Stimulated activated CD8-positive, alpha-beta memory T cell treated with anti-CD3 and anti-CD28 coated beads, Interleukin-4, amount 100 ng/mL, for 48 hours (primary cell): ENCODE measurements around the gene SMAD7.
"Not testable (repeated sequence)": the region's sequence is repeated elsewhere in the genome, so short reads cannot be mapped to it uniquely, and the experiment has no call there.

Source experiments
- DNase-seq: peaks from one replicate; pipeline ENCODE4 v3.0.0-alpha.2; 2020

The SMAD7 gene

GRCh38 chr18:48874701-48875162, 76.0 kb downstream of the SMAD7 start:
- no peak for DNase-seq

- DNase-seq, result no peak
Observed at GRCh38 chr18:48874233-48874632, 76.5 kb downstream of the SMAD7 start.

- DNase-seq, result no peak
Observed at GRCh38 chr18:48872234-48873145, 78.3 kb downstream of the SMAD7 start.

- DNase-seq, result no peak
Observed at GRCh38 chr18:48871391-48872166, 79.2 kb downstream of the SMAD7 start.

- not testable (repeated sequence) for DNase-seq
Observed at GRCh38 chr18:48870926-48871325, 79.8 kb downstream of the SMAD7 start.
